ENCODE results near the gene TMSB10.

- no peak for TF ChIP-seq CTCF (IDR thresholded peaks at IDR 0.05)
- no peak for TF ChIP-seq USF2 (CRISPR knock-in tag; IDR thresholded peaks at IDR 0.05)
- TF ChIP-seq ELF4 (CRISPR knock-in tag; IDR thresholded peaks at IDR 0.05; ENCODE audit: low read depth): no peak
- TF ChIP-seq NFE2L1 (CRISPR knock-in tag; IDR thresholded peaks at IDR 0.05): no peak
- no peak for TF ChIP-seq ATF3 (CRISPR knock-in tag; conservative IDR thresholded peaks at IDR 0.05)
- no peak for TF ChIP-seq ZNF121 (CRISPR knock-in tag; IDR thresholded peaks at IDR 0.05)
- TF ChIP-seq IRF1 (CRISPR knock-in tag; IDR thresholded peaks at IDR 0.05): no peak
- TF ChIP-seq GABPB1 (CRISPR knock-in tag; IDR thresholded peaks at IDR 0.05): no peak
- no peak for TF ChIP-seq HMGXB4 (CRISPR knock-in tag; IDR thresholded peaks at IDR 0.05)
- TF ChIP-seq E2F1 (CRISPR knock-in tag; IDR thresholded peaks at IDR 0.05): no peak
- TF ChIP-seq TP53 (CRISPR knock-in tag; IDR thresholded peaks at IDR 0.05): no peak
- TF ChIP-seq NR3C1 (CRISPR knock-in tag; conservative IDR thresholded peaks at IDR 0.05; ENCODE audit: low read depth): no peak
- TF ChIP-seq ZNF138 (CRISPR knock-in tag; conservative IDR thresholded peaks at IDR 0.05): no peak
These were observed 43.5 kb upstream of the TMSB10 start for GRCh38 chr2:84862006-84862405.
